ENCODE data around the gene PCDHGA6. TPM values are rescaled to one million over a fixed set of nuclear protein-coding genes. Genes with fewer than 3 reads are reported as not detected.
"Not testable (repeated sequence)": the region's sequence is repeated elsewhere in the genome, so short reads cannot be mapped to it uniquely, and the experiment has no call there.

Gene PCDHGA6
- 1.1 and 1.2 TPM in 2 replicates for total RNA-seq (2014; rRNA removed; shearing (Covaris generic))
- 1.7 and 5.2 TPM in 2 replicates for polyA plus RNA-seq (2014; cell fraction: nucleus; rRNA removed)

DNA sequence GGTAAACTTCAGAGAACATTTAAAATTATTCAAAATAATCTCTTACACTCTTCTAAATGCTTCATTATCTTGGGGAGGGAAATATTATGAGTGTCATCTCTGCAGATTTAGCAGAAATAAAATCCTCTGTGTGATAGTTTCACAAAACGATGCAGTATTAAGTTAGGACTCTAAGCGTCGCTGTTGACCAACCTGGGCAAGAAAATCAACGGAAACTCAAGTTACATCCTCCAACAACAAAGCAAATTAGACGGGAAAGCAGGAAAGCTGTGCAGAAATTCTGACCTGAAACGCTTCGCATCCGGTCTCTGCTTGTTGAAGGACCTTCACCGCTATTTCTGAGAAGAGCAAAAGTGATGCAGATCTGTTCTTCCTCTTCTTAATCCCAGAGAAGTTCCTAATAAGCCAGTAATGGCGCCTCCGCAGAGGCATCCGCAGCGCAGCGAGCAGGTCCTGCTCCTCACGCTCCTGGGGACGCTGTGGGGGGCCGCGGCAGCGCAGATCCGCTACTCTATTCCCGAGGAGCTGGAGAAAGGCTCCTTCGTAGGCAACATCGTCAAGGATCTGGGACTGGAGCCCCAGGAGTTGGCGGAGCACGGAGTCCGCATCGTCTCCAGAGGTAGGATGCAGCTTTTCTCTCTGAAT lies at the start of gene PCDHGA6:
Gene PCDHGA6 (plus strand): TSS at position 219 of the 645 bp plus-strand sequence. CDS start 193 bp downstream, at position 412.
- no peak for DNase-seq (ENCODE audit: extremely low read depth, low read depth)

DNA sequence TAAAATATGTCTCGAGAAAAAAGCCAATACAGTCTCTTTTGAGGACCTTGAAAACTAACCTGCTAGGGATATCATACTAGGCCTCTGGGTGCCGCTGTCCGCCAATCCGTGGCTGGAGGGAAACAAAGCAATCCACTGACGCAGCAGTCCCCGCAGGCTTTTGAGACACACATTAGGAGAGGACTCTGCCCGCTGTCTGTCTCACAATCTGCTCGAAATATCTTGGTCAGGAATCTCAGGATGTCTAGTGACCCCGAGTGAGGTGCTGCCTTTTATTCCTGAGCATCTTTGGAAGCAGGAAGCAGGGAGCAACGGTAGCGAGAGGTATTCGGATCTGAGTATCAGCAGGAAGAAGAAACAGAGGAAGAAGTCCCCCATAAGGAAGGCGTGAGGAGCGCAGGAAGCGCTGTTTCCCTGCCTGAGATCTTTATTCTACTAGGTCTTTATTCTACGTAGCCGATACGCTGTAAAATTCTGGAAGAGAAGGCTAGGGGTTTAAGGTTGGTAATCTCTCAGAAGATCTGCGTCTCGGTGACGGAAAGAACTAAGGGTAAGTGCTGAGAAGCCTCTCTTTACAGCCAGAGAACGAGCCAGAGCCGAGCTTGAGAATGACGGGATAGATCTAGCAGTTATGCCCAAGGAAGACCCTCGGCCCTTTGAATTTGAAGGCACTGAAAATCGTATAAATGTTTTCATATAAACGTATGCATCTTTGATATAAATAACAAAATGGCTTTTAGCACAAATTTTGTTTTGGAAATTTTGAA lies 47.4 kb upstream of the PCDHGA6 start:
- peak; percentile 80 for DNase-seq (ENCODE audit: extremely low read depth, low read depth)

GRCh38 chr5:141328231-141328630 lies 45.5 kb upstream of the PCDHGA6 start:
- DNase-seq (ENCODE audit: extremely low read depth, low read depth), result no peak

- DNase-seq (ENCODE audit: extremely low read depth, low read depth), result peak; percentile 46
Observed at GRCh38 chr5:141330299-141331080, 43.2 kb upstream of the PCDHGA6 start, which contains the start of gene PCDHGA1. Gene PCDHGA1 (plus strand): TSS chr5:141330514.

DNA sequence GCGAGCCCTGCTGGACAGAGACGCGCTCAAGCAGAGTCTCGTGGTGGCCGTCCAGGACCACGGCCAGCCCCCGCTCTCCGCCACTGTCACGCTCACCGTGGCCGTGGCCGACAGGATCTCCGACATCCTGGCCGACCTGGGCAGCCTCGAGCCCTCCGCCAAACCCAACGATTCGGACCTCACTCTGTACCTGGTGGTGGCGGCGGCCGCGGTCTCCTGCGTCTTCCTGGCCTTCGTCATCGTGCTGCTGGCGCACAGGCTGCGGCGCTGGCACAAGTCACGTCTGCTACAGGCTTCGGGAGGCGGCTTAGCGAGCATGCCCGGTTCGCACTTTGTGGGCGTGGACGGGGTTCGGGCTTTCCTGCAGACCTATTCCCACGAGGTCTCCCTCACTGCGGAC lies 41.1 kb upstream of the PCDHGA6 start:
- not testable (repeated sequence) for DNase-seq (ENCODE audit: extremely low read depth, low read depth)

DNA sequence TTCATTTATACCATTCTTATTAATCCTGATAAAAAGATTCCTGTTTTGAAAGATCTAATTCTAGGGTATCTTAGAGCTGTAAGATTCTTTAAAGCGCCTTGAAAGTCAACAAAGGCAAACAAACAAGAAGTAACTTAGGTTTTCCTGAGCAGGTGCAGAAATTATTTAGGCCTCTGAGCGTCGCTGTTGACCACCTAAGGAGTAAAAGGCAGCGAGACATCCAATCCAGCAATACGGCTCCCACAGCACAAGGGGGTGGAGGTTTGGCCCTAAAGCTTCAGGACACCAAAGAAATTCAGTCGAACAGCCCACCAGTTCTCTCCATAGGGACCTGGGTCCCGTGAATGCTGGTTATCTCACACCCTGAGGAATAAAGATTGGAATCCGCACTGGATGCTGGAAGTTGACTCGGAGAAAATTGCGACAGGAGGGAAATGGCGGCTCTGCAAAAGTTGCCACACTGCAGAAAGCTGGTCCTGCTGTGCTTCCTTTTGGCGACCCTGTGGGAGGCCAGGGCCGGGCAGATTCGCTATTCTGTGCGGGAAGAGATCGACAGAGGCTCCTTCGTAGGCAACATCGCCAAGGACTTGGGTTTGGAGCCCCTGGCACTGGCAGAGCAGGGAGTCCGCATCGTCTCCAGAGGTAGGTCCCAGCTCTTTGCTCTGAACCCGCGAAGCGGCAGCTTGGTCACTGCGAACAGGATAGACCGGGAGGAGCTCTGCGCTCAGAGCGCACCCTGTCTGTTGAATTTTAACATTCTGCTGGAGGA lies 35.0 kb upstream of the PCDHGA6 start, which contains the start of gene PCDHGA2:
Gene PCDHGA2 (plus strand): TSS at position 223 of the 769 bp plus-strand sequence.
- DNase-seq (ENCODE audit: extremely low read depth, low read depth), result no peak

DNA sequence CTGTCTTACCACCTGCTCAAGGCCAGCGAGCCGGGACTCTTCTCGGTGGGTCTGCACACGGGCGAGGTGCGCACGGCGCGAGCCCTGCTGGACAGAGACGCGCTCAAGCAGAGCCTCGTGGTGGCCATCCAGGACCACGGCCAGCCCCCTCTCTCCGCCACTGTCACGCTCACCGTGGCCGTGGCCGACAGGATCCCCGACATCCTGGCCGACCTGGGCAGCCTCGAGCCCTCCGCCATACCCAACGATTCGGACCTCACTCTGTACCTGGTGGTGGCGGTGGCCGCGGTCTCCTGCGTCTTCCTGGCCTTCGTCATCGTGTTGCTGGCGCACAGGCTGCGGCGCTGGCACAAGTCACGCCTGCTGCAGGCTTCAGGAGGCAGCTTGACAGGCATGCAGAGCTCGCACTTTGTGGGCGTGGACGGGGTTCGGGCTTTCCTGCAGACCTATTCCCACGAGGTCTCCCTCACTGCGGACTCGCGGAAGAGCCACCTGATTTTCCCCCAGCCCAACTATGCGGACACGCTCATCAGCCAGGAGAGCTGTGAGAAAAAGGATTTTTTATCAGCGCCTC lies 32.8 kb upstream of the PCDHGA6 start:
- DNase-seq (ENCODE audit: extremely low read depth, low read depth), result not testable (repeated sequence)

- no peak for DNase-seq (ENCODE audit: extremely low read depth, low read depth)
Observed at GRCh38 chr5:141342773-141343172, 30.9 kb upstream of the PCDHGA6 start.

DNA sequence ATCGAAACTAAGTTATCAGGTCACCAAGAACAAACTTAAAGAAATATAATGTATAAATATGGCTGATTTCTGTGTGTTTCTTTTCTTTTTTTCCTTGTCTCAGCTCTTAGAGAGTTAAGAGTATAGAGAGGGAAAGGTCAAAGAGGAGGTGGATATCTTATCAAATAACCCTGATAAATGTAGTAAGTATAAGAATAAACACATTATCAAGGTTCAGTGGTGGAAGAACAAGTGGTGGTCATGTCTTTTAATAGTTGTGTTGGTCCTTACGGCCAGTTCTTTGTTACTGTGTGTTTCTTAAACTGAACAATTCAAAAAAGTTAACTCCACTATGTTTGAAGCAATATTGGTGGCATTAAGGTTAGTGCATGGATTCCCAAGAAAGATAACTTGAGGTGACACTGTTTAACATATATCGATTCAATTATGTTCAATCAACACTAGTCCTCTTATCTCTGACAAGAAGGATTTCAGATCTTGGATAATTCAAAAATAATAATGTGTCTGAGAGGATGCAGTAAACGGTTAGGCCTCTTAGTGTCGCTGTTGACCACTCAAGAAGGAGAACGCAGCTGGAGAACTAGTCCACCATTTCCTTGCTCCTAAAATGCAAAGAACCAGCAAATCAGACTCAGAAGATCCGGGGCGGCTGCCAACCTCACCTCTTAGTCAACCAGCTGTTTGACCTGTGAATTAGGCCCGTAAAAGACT lies 30.3 kb upstream of the PCDHGA6 start, which contains the start of gene PCDHGA3:
Gene PCDHGA3 (plus strand): TSS at position 588 of the 711 bp plus-strand sequence. CDS start 205 bp downstream, outside the sequence.
- no peak for DNase-seq (ENCODE audit: extremely low read depth, low read depth)

DNA sequence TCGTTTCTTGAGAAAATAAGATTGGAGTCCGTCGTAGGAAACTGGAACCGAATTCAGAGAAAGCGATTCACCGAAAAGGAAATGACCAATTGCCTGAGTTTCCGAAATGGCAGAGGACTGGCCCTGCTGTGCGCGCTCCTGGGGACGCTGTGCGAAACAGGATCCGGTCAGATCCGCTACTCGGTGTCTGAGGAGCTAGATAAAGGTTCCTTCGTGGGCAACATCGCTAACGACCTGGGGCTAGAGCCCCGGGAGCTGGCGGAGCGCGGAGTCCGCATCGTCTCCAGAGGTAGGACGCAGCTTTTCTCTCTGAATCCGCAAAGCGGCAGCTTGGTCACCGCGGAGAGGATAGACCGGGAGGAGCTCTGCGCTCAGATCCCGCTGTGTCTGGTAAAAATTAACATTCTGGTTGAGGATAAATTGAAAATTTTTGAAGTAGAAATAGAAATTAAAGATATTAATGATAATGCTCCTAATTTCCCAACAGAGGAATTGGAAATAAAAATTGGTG lies 29.7 kb upstream of the PCDHGA6 start:
- DNase-seq (ENCODE audit: extremely low read depth, low read depth), result no peak

GRCh38 chr5:141345327-141345726 lies 28.4 kb upstream of the PCDHGA6 start:
- DNase-seq (ENCODE audit: extremely low read depth, low read depth), result no peak

DNA sequence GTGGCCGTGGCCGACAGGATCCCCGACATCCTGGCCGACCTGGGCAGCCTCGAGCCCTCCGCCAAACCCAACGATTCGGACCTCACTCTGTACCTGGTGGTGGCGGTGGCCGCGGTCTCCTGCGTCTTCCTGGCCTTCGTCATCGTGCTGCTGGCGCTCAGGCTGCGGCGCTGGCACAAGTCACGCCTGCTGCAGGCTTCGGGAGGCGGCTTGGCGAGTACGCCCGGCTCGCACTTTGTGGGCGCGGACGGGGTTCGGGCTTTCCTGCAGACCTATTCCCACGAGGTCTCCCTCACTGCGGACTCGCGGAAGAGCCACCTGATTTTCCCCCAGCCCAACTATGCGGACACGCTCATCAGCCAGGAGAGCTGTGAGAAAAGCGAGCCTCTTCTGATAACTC lies 27.7 kb upstream of the PCDHGA6 start:
- DNase-seq (ENCODE audit: extremely low read depth, low read depth), result not testable (repeated sequence)

- DNase-seq (ENCODE audit: extremely low read depth, low read depth), result peak; percentile 66
Observed at GRCh38 chr5:141349917-141350619, 23.6 kb upstream of the PCDHGA6 start, which contains the start of gene PCDHGB1. Gene PCDHGB1 (plus strand): TSS chr5:141350099. CDS start chr5:141350261, 162 bp downstream.

GRCh38 chr5:141351591-141351990 lies 22.1 kb upstream of the PCDHGA6 start:
- no peak for DNase-seq (ENCODE audit: extremely low read depth, low read depth)

GRCh38 chr5:141354900-141355469 lies 18.7 kb upstream of the PCDHGA6 start, which contains the start of gene PCDHGA4:
Gene PCDHGA4 (plus strand): TSS chr5:141355021. CDS start chr5:141355108, 87 bp downstream.
- DNase-seq (ENCODE audit: extremely low read depth, low read depth), result no peak

- DNase-seq (ENCODE audit: extremely low read depth, low read depth), result no peak
Observed at GRCh38 chr5:141355641-141356040, 18.1 kb upstream of the PCDHGA6 start.

DNA sequence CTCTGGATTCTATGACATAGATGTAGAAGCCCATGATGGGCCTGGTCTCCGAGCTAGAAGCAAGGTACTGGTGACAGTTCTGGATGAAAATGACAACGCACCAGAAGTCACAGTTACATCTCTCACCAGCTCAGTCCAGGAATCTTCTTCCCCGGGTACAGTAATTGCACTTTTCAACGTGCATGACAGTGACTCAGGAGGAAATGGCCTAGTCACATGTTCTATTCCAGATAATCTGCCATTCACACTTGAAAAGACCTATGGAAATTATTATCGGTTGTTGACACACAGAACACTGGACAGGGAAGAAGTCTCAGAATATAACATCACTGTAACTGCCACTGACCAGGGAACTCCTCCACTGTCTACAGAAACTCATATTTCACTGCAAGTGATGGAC lies 17.6 kb upstream of the PCDHGA6 start:
- DNase-seq (ENCODE audit: extremely low read depth, low read depth), result no peak

DNA sequence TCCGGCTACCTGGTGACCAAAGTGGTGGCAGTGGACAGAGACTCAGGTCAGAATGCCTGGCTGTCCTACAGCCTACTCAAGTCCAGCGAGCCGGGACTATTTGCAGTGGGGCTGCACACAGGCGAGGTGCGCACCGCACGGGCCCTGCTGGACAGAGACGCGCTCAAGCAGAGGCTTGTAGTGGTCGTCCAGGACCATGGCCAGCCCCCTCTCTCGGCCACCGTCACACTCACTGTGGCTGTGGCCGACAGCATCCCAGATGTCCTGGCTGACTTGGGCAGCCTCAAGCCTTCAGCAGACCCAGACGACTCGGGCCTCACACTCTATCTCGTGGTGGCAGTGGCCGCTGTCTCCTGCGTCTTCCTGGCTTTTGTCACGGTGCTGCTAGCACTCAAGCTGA lies 16.7 kb upstream of the PCDHGA6 start:
- DNase-seq (ENCODE audit: extremely low read depth, low read depth), result no peak
